ENCODE data around the gene NUP98.

Gene NUP98

GRCh38 chr11:3840004-3840869 lies 42.9 kb upstream of the NUP98 start:
- TF ChIP-seq CTCF (IDR thresholded peaks at IDR 0.05) = no peak

GRCh38 chr11:3838504-3838903 lies 41.1 kb upstream of the NUP98 start:
- TF ChIP-seq CTCF (IDR thresholded peaks at IDR 0.05) = no peak

DNA sequence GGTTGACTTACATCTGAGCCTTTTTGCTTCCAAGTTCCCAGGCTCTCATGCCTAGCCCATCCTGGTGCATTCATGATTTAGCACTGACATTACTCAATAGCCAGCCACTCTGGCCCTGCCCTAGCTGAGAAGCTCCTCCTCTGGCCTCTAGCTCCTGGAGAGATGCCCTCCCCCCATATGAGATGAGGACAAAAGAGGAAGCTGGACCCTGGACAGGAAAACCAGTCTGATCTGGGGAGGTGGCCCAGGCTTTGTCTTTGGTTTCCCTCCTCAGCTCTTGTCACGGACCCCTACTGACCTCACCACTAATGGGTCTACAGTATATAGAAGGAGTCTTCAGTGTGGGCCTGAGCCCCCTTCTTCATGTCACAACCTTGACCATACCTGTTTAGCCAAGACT lies 40.4 kb upstream of the NUP98 start:
- no peak for TF ChIP-seq CTCF (IDR thresholded peaks at IDR 0.05)

DNA sequence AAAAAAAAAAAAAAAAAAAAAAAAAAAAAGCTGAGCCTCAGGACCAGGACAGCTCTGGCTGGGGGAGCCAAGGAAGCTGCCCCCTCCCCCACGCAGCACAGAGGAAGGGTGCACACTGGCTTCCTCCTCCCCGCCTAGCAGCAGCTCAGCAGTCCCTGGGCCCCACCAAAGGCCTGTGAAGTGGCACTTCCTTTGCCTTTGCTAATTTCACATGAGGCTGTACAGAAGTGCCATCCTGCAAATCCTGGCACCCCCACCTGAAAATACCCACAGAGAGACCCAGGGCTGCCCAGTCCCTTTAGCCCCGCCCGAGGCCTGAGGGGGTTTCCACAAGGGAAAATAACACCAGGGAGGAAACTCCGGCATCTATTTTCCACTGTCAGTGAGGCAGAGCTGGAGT lies 39.5 kb upstream of the NUP98 start:
- no peak for TF ChIP-seq CTCF (IDR thresholded peaks at IDR 0.05)

DNA sequence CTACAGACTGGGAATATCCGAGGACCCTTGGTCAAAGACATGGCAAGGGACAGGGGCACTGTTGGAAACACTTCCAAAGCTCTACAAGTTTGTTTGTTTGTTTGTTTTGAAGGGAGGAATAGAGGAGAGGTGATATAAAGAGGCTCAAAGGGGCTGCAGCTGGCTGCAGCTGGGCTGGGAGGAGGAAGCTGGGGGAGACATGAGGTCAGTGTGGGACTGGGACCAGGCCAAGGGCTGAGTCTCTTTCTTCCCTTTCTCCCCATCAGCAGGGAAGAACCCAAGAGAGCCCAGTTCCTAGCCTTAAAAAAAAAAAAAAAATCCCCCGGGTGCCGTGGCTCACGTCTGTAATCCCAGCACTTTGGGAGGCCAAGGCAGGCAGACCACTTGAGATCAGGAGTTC lies 38.4 kb upstream of the NUP98 start:
- no peak for TF ChIP-seq CTCF (IDR thresholded peaks at IDR 0.05)

- no peak for TF ChIP-seq CTCF (IDR thresholded peaks at IDR 0.05)
Measured at GRCh38 chr11:3834664-3835461, 37.5 kb upstream of the NUP98 start.

- TF ChIP-seq CTCF (IDR thresholded peaks at IDR 0.05) = no peak
Measured at GRCh38 chr11:3834349-3834663, 37.0 kb upstream of the NUP98 start.
